ENCODE measurements around the gene TMEM82. TPM values are rescaled to one million over a fixed set of nuclear protein-coding genes. Genes with fewer than 3 reads are reported as not detected.

The TMEM82 gene
- total and polyA plus RNA-seq, 2 experiments from 2014 or later = 0.42 TPM; not detected in 1

- H3F3A ChIP-seq (replicated peaks; ENCODE audit: low read depth) = 0 out of 2 replicates have a peak, but pooled peaks cover 5% of the 10 kb centered on the region
- H3K4me1 Mint-ChIP-seq = 0 out of 3 replicates have a peak, but pooled peaks cover 2% of the 10 kb centered on the region
- H2AFZ ChIP-seq = no peak overlapping the region
- H3K79me2 ChIP-seq (replicated peaks; ENCODE audit: insufficient read depth) = no peaks in the 10 kb centered on the region
- no peaks in the 10 kb centered on the region for H3K36me3 ChIP-seq (ENCODE audit: insufficient read depth)
- H3K27ac Mint-ChIP-seq = no peak overlapping the region
- no peak overlapping the region for H3K4me3 Mint-ChIP-seq
- 0 out of 3 replicates have a peak, but pooled peaks cover 10% of the 10 kb centered on the region for H3K36me3 Mint-ChIP-seq (ENCODE audit: low read depth)
- no peaks in the 10 kb centered on the region for H3K27me3 ChIP-seq (ENCODE audit: insufficient read depth)
- H3K27ac ChIP-seq (ENCODE audit: low read depth) = no peak overlapping the region
- no peak for DNase-seq (ENCODE audit: low spot score)
- no peaks in the 10 kb centered on the region for H4K20me1 ChIP-seq (replicated peaks; ENCODE audit: insufficient read depth)
- H3K4me1 ChIP-seq (ENCODE audit: insufficient read depth) = no peaks in the 10 kb centered on the region
- H3K27me3 Mint-ChIP-seq (ENCODE audit: insufficient read depth, low read depth, poor library complexity) = peaks cover 6% of the 10 kb centered on the region
- H3K4me2 ChIP-seq = no peak overlapping the region
- no peak overlapping the region for H3K4me3 ChIP-seq
- TF ChIP-seq POLR2AphosphoS5 (IDR thresholded peaks at IDR 0.05; ENCODE audit: low read depth) (no peak), CREB1 (CRISPR knock-in tag; IDR thresholded peaks at IDR 0.05; ENCODE audit: low read depth) (no peak), REST (IDR thresholded peaks at IDR 0.05; ENCODE audit: unreplicated experiment) (no peak), NANOG (IDR thresholded peaks at IDR 0.05; ENCODE audit: borderline replicate concordance) (no peak), JUNB (IDR thresholded peaks at IDR 0.05; ENCODE audit: unreplicated experiment) (no peak), ZNF331 (CRISPR knock-in tag; IDR thresholded peaks at IDR 0.05; ENCODE audit: low read depth) (no peak), EZH2 (IDR thresholded peaks at IDR 0.05; ENCODE audit: low read depth, unreplicated experiment) (no peak), ZNF114 (CRISPR knock-in tag; IDR thresholded peaks at IDR 0.05) (no peak), ETS1 (IDR thresholded peaks at IDR 0.05) (no peak), STAT1 (IDR thresholded peaks at IDR 0.05; ENCODE audit: unreplicated experiment) (no peak), ZNF462 (CRISPR knock-in tag; IDR thresholded peaks at IDR 0.05) (no peak), EZH2phosphoT487 (IDR thresholded peaks at IDR 0.05; ENCODE audit: unreplicated experiment) (no peak), CTCF (conservative IDR thresholded peaks at IDR 0.05; ENCODE audit: low read depth in 2 of 2) (no peak)
- ATAC-seq = no peak
- H3K9me2 ChIP-seq (ENCODE audit: insufficient read depth) = no peaks in the 10 kb centered on the region
- no peaks in the 10 kb centered on the region for H3K9me3 Mint-ChIP-seq
Measured at GRCh38 chr1:15734901-15735300, 7.4 kb upstream of the TMEM82 start.

Data from GM23338 (cell line).